NCI-H2107 (cell line): Measurements from ENCODE around the gene PARP9.
A peak's percentile ranks its signal among the peaks of the same experiment; 100 is the strongest.
"Not testable (repeated sequence)": the region's sequence is repeated elsewhere in the genome, so short reads cannot be mapped to it uniquely, and the experiment has no call there.

Source experiments
- DNase-seq: peaks from one replicate; lab custom pipeline; 2025; lab: John Stamatoyannopoulos, UW

PARP9 gene

DNA sequence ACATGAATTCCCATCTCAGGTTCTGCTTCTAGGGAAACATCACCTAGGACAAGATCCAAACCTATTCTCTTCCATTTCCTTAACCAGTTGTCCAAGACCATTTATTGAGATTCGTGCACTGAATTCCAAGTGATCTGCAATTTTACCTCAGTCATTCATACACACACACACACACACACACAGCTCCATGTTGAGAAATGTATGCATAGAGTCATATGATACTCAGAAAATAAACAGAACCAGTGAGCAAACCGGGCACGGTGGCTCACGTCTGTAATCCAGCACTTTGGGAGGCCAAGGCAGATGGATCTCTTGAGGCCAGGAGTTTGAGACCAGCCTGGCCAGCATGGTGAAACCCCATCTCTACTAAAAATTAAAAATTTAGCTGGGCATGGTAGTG, 43.2 kb downstream of the PARP9 start:
- DNase-seq: no peak

- DNase-seq: no peak
These were observed 44.4 kb downstream of the PARP9 start for GRCh38 chr3:122519693-122520092.

- no peak for DNase-seq
These were observed 47.2 kb downstream of the PARP9 start for GRCh38 chr3:122516846-122517360.

DNA sequence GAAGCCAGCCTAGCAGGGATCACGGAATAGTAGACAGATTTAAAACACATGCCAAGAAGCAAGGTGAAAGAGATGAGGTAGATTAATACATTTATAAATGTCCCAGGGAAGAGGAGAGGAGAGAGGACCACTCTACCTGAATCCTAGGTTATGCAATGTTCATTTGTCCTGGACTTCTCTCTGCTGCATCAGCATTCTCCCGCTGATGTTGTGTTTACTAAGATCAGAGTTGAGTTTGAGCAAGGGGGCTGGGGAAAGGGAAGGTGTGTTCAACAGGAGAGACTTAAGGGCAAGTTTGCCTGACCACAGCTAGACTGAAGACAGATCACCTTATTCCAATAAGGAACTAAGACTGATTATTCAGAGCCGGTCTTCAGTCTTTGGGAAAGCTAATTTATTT, 48.2 kb downstream of the PARP9 start:
- DNase-seq: no peak

- no peak for DNase-seq
These were observed 49.1 kb downstream of the PARP9 start for GRCh38 chr3:122515020-122515468.

DNA sequence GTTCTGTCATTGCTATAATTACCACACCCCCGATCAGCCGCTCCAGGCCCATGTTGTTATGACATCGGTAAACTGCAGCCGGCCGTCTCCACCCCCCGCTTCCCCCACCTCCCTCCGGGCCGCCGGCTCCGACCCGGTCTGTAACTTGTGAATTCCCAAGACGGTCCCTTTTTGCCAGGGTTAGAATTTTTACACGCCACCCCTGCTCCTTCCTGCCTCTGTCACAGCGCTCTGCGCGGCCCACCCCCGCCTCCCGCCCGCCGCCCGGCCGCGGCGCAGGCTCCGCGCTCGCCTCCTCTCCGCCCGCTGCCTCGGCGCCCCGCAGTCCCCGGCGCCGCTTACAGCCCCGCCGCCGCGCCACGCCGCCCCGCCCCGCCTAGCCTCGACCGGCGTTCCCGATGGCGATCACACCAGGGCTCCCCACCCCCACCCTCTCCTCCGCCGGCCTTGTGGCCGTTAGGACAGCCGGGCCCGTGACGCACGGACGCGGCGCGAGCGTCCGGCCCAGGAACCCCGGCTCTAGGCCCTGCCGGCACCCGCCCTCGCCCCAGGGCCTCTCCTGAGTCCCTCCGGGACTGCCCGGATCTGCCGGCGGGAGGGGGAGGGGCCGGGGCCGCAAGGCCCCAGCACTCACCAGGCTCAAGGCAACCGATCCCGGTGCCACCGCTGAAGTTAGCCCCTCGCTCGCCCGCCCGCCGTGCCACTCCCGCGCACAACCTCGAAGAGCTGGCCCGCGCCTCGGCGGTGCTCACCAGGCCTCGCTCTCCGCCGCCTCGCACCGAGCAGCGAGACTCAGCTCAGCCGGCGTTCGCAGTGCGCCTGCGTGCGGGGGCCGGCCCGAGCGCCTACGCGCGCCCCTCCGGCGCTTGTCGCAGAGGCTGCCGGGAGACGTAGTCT, 49.7 kb downstream of the PARP9 start, which contains the start of gene KPNA1:
Gene KPNA1 (minus strand): TSS at position 817 of the 897 bp plus-strand sequence. CDS start 18,374 bp downstream, outside the sequence.
- DNase-seq: peak; percentile 80

- DNase-seq: peak; percentile 13
These were observed 50.5 kb downstream of the PARP9 start for GRCh38 chr3:122513386-122514122.

DNA sequence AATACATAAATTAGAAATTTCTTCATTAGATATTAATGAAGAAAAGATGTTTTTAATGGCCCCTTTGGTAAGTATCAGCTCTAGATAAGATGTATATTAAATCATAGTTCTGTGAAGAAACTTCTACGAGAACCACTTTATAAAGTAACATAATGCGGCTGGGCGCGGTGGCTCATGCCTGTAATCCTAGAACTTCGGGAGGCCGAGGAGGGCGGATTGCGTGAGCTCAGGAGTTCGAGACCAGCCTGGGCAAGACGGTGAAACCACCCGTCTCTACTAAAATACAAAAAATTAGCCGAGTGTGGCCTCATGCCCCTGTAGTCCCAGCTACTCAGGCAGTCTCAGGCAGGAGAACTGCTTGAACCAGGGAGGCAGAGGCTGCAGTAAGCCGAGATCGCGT, 51.8 kb downstream of the PARP9 start:
- DNase-seq: no peak

GRCh38 chr3:122510878-122511535, 53.1 kb downstream of the PARP9 start:
- no peak for DNase-seq

GRCh38 chr3:122508944-122509343, 55.2 kb downstream of the PARP9 start:
- DNase-seq: not testable (repeated sequence)

DNA sequence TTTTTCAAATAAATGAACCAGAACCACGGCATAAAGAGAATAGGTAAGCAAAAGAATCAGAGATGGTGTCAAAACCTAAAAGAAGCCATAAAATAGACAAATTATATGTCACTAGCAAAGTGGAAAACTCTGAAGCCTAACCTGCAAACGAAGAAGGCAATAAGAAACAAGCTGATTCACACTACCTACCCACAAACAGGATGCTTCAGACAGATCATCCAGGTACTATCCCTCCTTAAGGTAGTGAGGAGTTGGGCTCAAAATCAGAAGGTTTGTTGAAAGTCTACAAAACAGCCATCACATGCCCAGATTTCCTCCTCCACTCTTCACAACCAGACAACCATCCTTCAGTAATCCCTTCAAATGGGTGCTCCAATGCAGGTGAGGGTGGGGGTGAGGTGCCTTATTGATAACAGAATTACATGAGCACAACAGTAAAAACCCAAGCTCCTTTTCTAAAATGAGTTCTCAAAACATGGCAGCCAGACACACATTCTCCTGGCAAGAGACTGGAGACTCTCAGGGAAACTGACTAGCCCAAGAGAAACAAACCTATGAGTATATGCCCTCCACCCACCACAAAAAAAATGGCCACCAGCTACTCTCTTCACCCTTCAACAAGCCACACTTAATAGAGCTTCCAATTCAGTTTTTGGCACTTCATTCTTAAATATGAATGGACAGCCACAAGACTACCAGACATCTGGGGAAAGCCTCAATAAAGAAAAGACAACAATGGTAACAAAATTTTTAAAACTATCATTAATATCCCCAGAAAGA, 55.8 kb downstream of the PARP9 start:
- DNase-seq: no peak

GRCh38 chr3:122506450-122506849, 57.6 kb downstream of the PARP9 start:
- no peak for DNase-seq

DNA sequence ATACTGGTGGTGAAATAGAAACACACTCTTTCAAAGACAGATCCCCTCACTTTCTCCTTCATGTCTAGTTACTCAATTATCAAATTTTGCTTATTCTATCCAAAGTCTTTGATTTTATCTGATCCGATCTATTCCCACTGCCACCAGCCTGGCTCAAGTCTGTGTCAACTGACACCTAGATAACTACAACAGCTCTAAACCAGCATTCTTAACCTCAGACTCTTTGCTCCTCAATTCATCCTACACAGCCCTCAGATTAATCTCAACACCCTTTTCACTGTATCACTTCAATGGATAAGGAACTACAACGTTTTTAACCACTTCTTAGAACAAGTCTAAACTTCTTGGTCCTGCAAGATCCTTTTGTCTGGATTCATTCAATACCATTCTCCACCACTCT, 58.4 kb downstream of the PARP9 start:
- no peak for DNase-seq

DNA sequence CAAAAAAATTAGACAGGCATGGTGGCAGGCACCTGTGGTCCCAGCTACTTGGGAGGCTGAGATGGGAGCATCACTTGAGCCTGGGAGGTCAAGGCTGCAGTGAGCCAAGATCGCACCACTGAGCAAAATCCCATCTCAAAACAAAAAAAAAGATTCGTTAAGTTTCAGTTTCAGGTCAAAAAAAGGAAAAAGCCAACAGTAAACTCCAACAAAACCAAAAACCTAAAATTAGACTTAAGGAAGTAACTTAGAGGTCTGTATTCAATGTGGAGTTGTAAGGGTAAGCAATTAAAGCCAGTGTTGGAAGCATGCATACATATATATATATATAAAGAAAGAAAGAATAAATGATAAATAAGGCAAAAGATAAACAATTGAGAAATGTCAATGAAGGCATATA, 61.2 kb downstream of the PARP9 start:
- DNase-seq: no peak

DNA sequence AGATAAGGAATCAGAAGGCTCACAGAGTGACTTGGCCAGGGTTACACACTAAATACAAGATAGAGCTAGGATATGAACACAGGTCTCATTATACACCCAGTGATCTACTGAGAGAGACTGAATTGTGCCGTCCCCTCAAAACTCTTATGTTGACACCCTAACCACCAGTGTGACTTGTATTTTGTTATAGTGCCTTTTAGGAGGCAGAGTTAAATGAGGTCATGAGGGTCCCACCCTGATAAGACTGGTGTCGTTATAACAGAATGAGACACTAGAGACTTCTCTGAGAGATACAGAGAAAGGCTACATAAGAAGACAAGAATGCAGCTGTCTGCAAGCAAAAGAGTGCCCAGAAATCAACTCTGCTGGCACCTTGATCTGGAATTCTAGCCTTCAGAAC, 62.0 kb downstream of the PARP9 start:
- DNase-seq: no peak

- not testable (repeated sequence) for DNase-seq
These were observed 63.1 kb downstream of the PARP9 start for GRCh38 chr3:122500964-122501363.

DNA sequence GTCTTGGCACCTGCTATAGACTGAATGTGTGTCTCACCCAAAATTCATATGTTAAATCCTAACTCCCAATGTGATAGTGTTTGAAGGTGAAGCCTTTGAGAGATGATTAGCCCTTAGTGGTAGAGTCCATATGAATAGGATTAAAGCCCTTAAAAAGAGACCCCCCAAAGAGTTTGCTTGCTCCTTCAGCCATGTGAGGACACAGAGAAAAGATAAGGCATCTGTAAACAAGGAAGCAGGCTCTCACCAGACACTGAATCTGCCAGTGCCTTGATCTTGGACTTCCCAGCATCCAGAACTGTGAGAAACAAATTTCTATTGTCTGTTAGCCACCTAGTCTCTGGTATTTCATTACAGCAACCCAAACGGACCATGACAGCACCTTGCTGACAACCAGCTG, 65.9 kb downstream of the PARP9 start:
- no peak for DNase-seq

DNA sequence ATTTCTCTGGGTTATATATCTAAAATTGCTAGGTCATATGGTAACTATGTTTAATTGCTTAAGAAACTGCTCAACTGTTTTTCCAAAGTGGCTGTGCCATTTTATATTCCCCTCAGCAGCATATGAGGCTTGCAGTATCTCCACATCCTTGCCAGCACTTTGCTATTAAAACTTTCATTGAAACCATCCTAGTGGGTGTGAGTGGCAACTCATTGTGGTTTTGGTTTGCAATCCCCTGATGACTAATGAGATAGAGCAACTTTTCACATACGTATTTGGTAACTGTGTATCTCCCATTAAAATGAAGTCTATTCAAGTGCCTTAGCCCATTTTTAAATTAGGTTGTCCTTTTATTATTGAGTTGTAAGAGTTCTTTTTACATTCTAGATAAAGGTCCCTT, 66.7 kb downstream of the PARP9 start:
- no peak for DNase-seq

DNA sequence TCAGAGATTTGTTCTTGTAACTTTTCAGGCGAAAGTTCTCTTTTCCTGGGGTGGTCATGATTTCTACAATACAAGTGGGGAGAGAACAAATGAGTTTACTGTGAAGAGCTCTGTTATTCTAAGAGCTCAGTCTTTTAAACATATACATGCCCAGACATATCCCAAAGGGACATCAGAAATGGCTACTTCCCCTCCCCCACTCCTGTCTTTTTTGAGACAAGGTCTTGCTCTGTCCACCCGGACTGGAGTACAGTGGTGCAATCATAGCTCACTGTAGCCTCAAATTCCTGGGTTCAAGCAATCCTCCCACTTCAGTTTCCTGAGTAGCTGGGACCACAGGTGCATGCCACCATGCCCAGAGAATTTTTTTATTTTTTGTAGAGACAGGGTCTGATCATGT, 67.6 kb downstream of the PARP9 start:
- DNase-seq: no peak

GRCh38 chr3:122493296-122493695, 70.8 kb downstream of the PARP9 start:
- peak; percentile 35 for DNase-seq

- DNase-seq: no peak
These were observed 75.7 kb downstream of the PARP9 start for GRCh38 chr3:122488262-122488973.
